T-helper 1 cell (primary cell): ENCODE measurements around the gene SNORC.

Experiments used
- DNase-seq, 5 donors: peaks; one replicate each; pipeline ENCODE4 v3.0.0-alpha.2; 2012 to 2020

SNORC gene

GRCh38 chr2:232927032-232927792, 57.1 kb downstream of the SNORC start:
- DNase-seq = no peak

- DNase-seq = peak in 1 of 5 donors; percentile 5
Measured at GRCh38 chr2:232927793-232928550, 57.9 kb downstream of the SNORC start.
